HepG2 (cell line): ENCODE data around the gene TFEB. TPM values are rescaled to one million over a fixed set of nuclear protein-coding genes. Genes with fewer than 3 reads are reported as not detected.

Experiments
- BCL6 ChIP-seq: IDR thresholded peaks from 2 replicates; pipeline ENCODE4 v1.6.1; 2016; ENCODE audit warnings: missing genetic modification reagents, missing compliant biosample characterization
- CCDC6 ChIP-seq: sonication (generic); formaldehyde crosslinking; IDR thresholded peaks from 2 replicates; pipeline ENCODE4 v1.8.1; 2022; ENCODE audit warnings: mild to moderate bottlenecking, missing genetic modification reagents, moderate library complexity
- CHD2 ChIP-seq: IDR thresholded peaks from 2 replicates; pipeline ENCODE4 v1.6.1; 2011; ENCODE audit warnings: low read depth, low read length, improper control_type of control experiment
- HES4 ChIP-seq: sonication (generic); formaldehyde crosslinking; IDR thresholded peaks from 2 replicates; pipeline ENCODE4 v1.9.0; 2021; ENCODE audit warnings: mild to moderate bottlenecking, missing genetic modification reagents, borderline replicate concordance
- HOXA7 ChIP-seq: sonication (generic); formaldehyde crosslinking; IDR thresholded peaks from 2 replicates; pipeline ENCODE4 v1.8.1; 2022; ENCODE audit warnings: mild to moderate bottlenecking, missing genetic modification reagents, moderate library complexity
- JARID2 ChIP-seq: sonication (generic); formaldehyde crosslinking; IDR thresholded peaks from 2 replicates; pipeline ENCODE4 v1.8.1; 2023; ENCODE audit warnings: missing genetic modification reagents, inconsistent platforms; ENCODE audit not compliant: insufficient replicate concordance
- KLF6 ChIP-seq: IDR thresholded peaks from 2 replicates; pipeline ENCODE4 v1.8.0; 2016; ENCODE audit warnings: missing biosample characterization, missing genetic modification reagents
- KLF9 ChIP-seq: IDR thresholded peaks from 2 replicates; pipeline ENCODE4 v1.6.1; 2016; ENCODE audit warnings: low read depth
- MBD4 ChIP-seq: IDR thresholded peaks from 2 replicates; pipeline ENCODE4 v1.6.1; 2012; ENCODE audit warnings: low read length, inconsistent platforms, borderline replicate concordance
- NFATC3 ChIP-seq: sonication (generic); formaldehyde crosslinking; IDR thresholded peaks from 2 replicates; pipeline ENCODE4 v1.5.1; 2020; ENCODE audit warnings: mild to moderate bottlenecking, missing genetic modification reagents
- POLR2AphosphoS2 ChIP-seq: IDR thresholded peaks from 2 replicates; pipeline ENCODE4 v1.6.1; 2011; ENCODE audit warnings: low read depth, low read length, improper control_type of control experiment
- RAD21 ChIP-seq: fragments of 450-650 bp; formaldehyde crosslinking; IDR thresholded peaks from 2 replicates; pipeline ENCODE4 v1.5.0; 2020; ENCODE audit warnings: mild to moderate bottlenecking
- REPIN1 ChIP-seq: sonication (generic); formaldehyde crosslinking; IDR thresholded peaks from 2 replicates; pipeline ENCODE4 v1.8.0; 2022; ENCODE audit warnings: missing genetic modification reagents, low read depth, mild to moderate bottlenecking, borderline replicate concordance
- SP2 ChIP-seq: sonication (generic); formaldehyde crosslinking; IDR thresholded peaks from 2 replicates; pipeline ENCODE4 v1.5.1; 2020; ENCODE audit warnings: mild to moderate bottlenecking, missing genetic modification reagents
- SRF ChIP-seq: IDR thresholded peaks from 2 replicates; pipeline ENCODE4 v1.6.1; 2011; ENCODE audit warnings: mild to moderate bottlenecking, low read depth, low read length, moderate library complexity
- TERF1 ChIP-seq: sonication (generic); formaldehyde crosslinking; IDR thresholded peaks from 2 replicates; pipeline ENCODE4 v1.8.0; 2022; ENCODE audit warnings: mild to moderate bottlenecking, missing genetic modification reagents, moderate library complexity
- ZBTB34 ChIP-seq: sonication (generic); formaldehyde crosslinking; IDR thresholded peaks from 2 replicates; pipeline ENCODE4 v1.8.0; 2022; ENCODE audit warnings: mild to moderate bottlenecking, missing genetic modification reagents
- ZBTB44 ChIP-seq: sonication (generic); formaldehyde crosslinking; IDR thresholded peaks from 2 replicates; pipeline ENCODE4 v1.4.0; 2020; ENCODE audit warnings: missing genetic modification reagents
- ZFP1 ChIP-seq: IDR thresholded peaks from 2 replicates; pipeline ENCODE4 v1.6.1; 2016
- ZNF124 ChIP-seq: sonication (generic); formaldehyde crosslinking; IDR thresholded peaks from 2 replicates; pipeline ENCODE4 v1.4.0; 2020; ENCODE audit warnings: missing genetic modification reagents
- ZNF205 ChIP-seq: IDR thresholded peaks from 2 replicates; pipeline ENCODE4 v1.6.1; 2018; ENCODE audit warnings: missing biosample characterization, missing genetic modification reagents
- ZNF44 ChIP-seq: sonication (generic); formaldehyde crosslinking; IDR thresholded peaks from 2 replicates; pipeline ENCODE4 v1.5.1; 2020; ENCODE audit warnings: mild to moderate bottlenecking, missing genetic modification reagents
- ZNF468 ChIP-seq: sonication (generic); formaldehyde crosslinking; IDR thresholded peaks from 2 replicates; pipeline ENCODE4 v1.8.0; 2022; ENCODE audit warnings: mild to moderate bottlenecking, moderate library complexity, missing genetic modification reagents
- ZNF563 ChIP-seq: sonication (generic); formaldehyde crosslinking; IDR thresholded peaks from 2 replicates; pipeline ENCODE4 v1.8.0; 2022; ENCODE audit warnings: mild to moderate bottlenecking, moderate library complexity, missing genetic modification reagents
- ZSCAN20 ChIP-seq: sonication (generic); formaldehyde crosslinking; IDR thresholded peaks from 2 replicates; pipeline ENCODE4 v1.4.0; 2020; ENCODE audit warnings: missing genetic modification reagents, mild to moderate bottlenecking, borderline replicate concordance
- polyA plus RNA-seq, 8 experiments: library from polyadenylated mRNA; depleted of rRNA in 3 of 8; stranded (reverse) in 7 of 8; unstranded in 1 of 8; fragments of >200 nt; fragmentation: Illumina TruSeq in 4 of 8; extraction: Trizol in 4 of 8; gene quantifications; 2 replicates each; pipeline versions ENCODE4 v1.2.1 to v1.2.3, GENCODE V29; 2011 to 2016; ENCODE audit warnings: low read depth in 4 of 8, missing spikeins in 1 of 8, mixed read lengths in 1 of 8; ENCODE audit not compliant: insufficient read depth in 1 of 8
- total RNA-seq, 5 experiments: library from RNA; depleted of rRNA; stranded (reverse); fragments of >200 nt; fragmentation: Illumina TruSeq; extraction: Trizol; gene quantifications; 2 replicates each; pipeline ENCODE4 v1.2.3, GENCODE V29; 2016; ENCODE audit warnings: low read depth in 1 of 5
- TF ChIP-seq, protein P1 (sequence below): sonication (generic); formaldehyde crosslinking; IDR thresholded peaks from 2 replicates; pipeline ENCODE4 v1.5.1; 2020; ENCODE audit warnings: missing genetic modification reagents, mild to moderate bottlenecking, borderline replicate concordance
- TF ChIP-seq, protein P2 (sequence below): IDR thresholded peaks from 2 replicates; pipeline ENCODE4 v1.6.1; 2012; ENCODE audit warnings: inconsistent platforms
- TF ChIP-seq, protein P3 (sequence below): sonication (generic); formaldehyde crosslinking; IDR thresholded peaks from 2 replicates; pipeline ENCODE4 v1.4.0; 2020; ENCODE audit warnings: missing genetic modification reagents, low read depth, mild to moderate bottlenecking, borderline replicate concordance

TFEB gene
- total and polyA plus RNA-seq, 2 of the 13 experiments (the other 11 are each of a cell fraction or from before 2014, with no cell fraction given), result 13.3 to 18.7 TPM

DNA sequence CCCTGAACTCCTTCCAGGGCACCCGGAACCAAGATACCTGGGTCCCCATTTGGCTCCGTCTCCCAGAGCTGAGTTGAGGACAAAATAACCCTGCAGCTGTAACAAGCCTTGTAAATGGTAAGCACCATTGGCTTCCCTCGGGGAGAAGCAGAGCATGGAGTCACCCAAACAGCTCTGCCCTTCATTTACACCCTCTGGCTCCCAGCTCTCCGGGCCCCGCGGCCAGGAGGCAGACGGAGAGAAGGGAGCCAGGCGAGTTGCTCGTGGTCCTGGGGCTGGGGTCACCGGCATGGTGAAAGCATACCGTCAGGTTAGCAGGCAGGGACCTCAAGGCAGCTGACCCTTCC lies 2.1 kb downstream of the TFEB start (continued):
- TF ChIP-seq ZBTB34 (CRISPR knock-in tag) (no peak), KLF9 (CRISPR knock-in tag) (0 out of 2 replicates have a peak, but pooled peaks have one; percentile 0), RAD21 (0 out of 2 replicates have a peak, but pooled peaks have one; percentile 7), ZNF205 (CRISPR knock-in tag) (no peak), ZNF468 (CRISPR knock-in tag) (no peak), ZNF44 (CRISPR knock-in tag) (no peak), HOXA7 (CRISPR knock-in tag) (no peak), JARID2 (CRISPR knock-in tag) (no peak), ZSCAN20 (CRISPR knock-in tag) (no peak), BCL6 (CRISPR knock-in tag) (no peak), ZBTB44 (CRISPR knock-in tag) (no peak), CHD2 (no peak), CCDC6 (CRISPR knock-in tag) (no peak), MBD4 (no peak), REPIN1 (CRISPR knock-in tag) (peak; percentile 11; the same call in 1 of the 2 replicates), ZFP1 (CRISPR knock-in tag) (no peak), ZNF124 (CRISPR knock-in tag) (no peak), NFATC3 (CRISPR knock-in tag) (no peak), TERF1 (CRISPR knock-in tag) (no peak), HES4 (CRISPR knock-in tag) (0 out of 2 replicates have a peak, but pooled peaks have one; percentile 61), ZNF563 (CRISPR knock-in tag) (peak; percentile 65; the same call in 1 of the 2 replicates), POLR2AphosphoS2 (no peak), KLF6 (CRISPR knock-in tag) (no peak), SP2 (CRISPR knock-in tag) (no peak), SRF (no peak)
- TF ChIP-seq, protein P1, sequence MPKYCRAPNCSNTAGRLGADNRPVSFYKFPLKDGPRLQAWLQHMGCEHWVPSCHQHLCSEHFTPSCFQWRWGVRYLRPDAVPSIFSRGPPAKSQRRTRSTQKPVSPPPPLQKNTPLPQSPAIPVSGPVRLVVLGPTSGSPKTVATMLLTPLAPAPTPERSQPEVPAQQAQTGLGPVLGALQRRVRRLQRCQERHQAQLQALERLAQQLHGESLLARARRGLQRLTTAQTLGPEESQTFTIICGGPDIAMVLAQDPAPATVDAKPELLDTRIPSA, result no peak
- TF ChIP-seq, protein P2, sequence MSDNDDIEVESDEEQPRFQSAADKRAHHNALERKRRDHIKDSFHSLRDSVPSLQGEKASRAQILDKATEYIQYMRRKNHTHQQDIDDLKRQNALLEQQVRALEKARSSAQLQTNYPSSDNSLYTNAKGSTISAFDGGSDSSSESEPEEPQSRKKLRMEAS, result no peak
- TF ChIP-seq, protein P3, sequence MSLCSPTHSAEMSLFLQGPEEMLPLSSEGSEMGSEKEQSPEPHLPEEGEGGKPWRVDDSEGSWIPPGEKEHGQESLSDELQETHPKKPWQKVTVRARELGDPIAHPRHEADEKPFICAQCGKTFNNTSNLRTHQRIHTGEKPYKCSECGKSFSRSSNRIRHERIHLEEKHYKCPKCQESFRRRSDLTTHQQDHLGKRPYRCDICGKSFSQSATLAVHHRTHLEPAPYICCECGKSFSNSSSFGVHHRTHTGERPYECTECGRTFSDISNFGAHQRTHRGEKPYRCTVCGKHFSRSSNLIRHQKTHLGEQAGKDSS (CRISPR knock-in tag), result no peak
